Urinary bladder (tissue), 4 donors: ENCODE results near the gene GPATCH2. TPM values are rescaled to one million over a fixed set of nuclear protein-coding genes. Genes with fewer than 3 reads are reported as not detected.
"Not testable (repeated sequence)": the region's sequence is repeated elsewhere in the genome, so short reads cannot be mapped to it uniquely, and the experiment has no call there.

Source experiments
- DNase-seq: peaks from one replicate; pipeline ENCODE4 v3.0.0-alpha.2; 2015; ENCODE audit errors: extremely low spot score
- H3K27ac ChIP-seq: one replicate; pipeline ENCODE4 v1.5.1; 2013; ENCODE audit warnings: low read depth, mild to moderate bottlenecking, moderate library complexity
- H3K36me3 ChIP-seq: one replicate; pipeline ENCODE4 v1.6.1; 2013; ENCODE audit warnings: mild to moderate bottlenecking, moderate library complexity; ENCODE audit not compliant: insufficient read depth
- H3K4me1 ChIP-seq: one replicate; pipeline ENCODE4 v1.6.1; 2013; ENCODE audit warnings: mild to moderate bottlenecking, moderate library complexity; ENCODE audit not compliant: insufficient read depth
- H3K4me3 ChIP-seq: one replicate; pipeline ENCODE4 v1.5.1; 2013; ENCODE audit warnings: low read depth, low read length
- WGBS: extraction: QIAGEN DNeasy Blood & Tissue Kit; methylation state at CpG from one replicate; pipeline ENCODE4 v1.1.7; 2013; 5-methylcytosine and 5-hydroxymethylcytosine counted together
- polyA plus RNA-seq: library from polyadenylated mRNA; stranded (reverse); fragments of 200-250 nt; gene quantifications from one replicate; pipeline ENCODE4 v1.2.3, GENCODE V29; 2013
- total RNA-seq: library from RNA; depleted of rRNA; stranded (reverse); fragments of >200 nt; gene quantifications from one replicate; pipeline ENCODE4 v1.2.3, GENCODE V29; 2014
- donor health status: healthy with polysubstance abuse.
- donor health status: healthy.

The GPATCH2 gene
- total and polyA plus RNA-seq, 2 donors = 5.6 to 54.0 TPM

DNA sequence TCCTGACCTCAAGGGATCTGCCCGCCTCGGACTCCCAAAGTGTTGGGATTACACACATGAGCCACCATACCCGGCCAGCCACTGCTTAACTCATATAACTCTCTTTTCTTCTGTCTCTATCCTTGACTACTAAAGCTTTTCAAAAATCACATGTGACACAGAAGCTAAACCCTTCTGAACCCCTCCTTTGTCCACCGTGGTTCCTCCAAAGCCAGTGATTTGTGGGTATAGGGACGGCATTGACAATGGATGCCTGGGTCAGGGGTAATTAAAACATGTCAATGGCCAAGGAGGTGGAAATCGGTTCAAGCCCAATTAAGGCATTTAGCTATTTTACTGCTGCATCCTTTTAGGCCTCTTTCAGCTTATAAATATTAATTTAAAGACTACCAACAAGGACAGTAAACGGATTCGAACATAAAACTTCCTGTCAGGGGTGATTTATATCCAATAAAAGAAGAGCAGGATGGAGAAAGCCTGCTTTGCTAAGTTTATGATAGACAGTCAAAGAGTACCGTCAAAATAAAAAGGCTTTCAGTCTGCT lies 242.3 kb downstream of the GPATCH2 start:
- H3K36me3 ChIP-seq = no peaks in the 10 kb centered on the region
- H3K27ac ChIP-seq = no peak overlapping the region
- H3K4me3 ChIP-seq = no peak overlapping the region
- no peaks in the 10 kb centered on the region for H3K4me1 ChIP-seq
- WGBS = 66% methylated on average over 9 of the region's 9 CpGs
- DNase-seq = no peak

DNA sequence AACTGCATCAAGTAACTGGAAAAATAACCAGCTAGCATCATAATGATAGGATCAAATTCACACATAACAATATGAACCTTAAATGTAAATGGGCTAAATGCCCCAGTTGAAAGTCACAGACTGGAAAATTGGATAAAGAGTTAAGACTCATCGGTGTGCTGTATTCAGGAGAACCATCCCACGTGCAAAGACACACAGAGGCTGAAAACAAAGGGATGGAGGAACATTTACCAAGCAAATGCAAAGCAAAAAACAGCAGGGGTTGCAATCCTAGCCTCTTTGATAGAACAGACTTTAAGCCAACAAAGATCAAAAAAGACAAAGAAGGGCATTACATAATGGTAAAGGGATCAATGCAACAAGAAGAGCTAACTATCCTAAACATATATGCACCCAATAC lies 249.1 kb downstream of the GPATCH2 start:
- H3K4me3 ChIP-seq, H3K27ac ChIP-seq, H3K36me3 ChIP-seq, DNase-seq, H3K4me1 ChIP-seq: not testable (repeated sequence)
- 36% methylated on average over 2 of the region's 2 CpGs for WGBS

DNA sequence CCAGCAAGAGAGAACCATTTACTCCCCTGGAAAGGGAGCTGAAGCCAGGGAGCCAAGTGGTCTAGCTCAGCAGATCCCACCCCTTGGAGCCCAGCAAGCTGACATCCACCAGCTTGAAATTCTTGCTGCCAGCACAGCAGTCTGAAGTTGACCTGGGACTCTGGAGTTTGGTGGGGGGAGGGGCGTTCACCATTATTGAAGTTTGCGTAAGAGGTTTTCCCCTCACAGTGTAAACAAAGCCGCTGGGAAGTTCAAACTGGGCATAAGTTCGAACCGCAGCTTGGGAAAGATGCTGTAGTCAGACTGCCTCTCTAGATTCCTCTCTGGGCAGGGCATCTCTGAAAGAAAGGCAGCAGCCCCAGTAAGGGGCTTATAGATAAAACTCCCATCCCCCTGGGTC lies 251.1 kb downstream of the GPATCH2 start:
- 61% methylated on average over 5 of the region's 5 CpGs for WGBS
- H3K4me3 ChIP-seq, DNase-seq, H3K36me3 ChIP-seq, H3K27ac ChIP-seq, H3K4me1 ChIP-seq: not testable (repeated sequence)

DNA sequence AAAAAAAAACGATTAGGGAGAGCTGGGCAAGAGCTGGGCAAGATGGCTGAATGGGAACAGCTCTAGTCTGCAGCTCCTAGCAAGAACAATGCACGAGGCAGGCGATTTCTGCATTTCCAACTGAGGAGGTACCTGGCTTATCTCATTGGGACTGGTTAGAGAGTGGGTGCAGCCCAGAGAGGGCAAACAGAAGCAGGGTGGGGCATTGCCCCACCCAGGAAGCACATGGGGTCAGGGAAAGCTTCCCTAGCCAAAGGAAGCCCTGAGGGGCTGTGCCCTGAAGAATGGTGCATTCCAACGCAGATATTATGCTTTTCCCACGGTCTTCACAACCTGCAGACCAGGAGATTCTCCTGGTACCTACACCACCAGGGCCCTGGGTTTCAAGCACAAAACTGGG lies 251.6 kb downstream of the GPATCH2 start:
- H3K36me3 ChIP-seq = no peaks in the 10 kb centered on the region
- H3K4me1 ChIP-seq = no peaks in the 10 kb centered on the region
- H3K4me3 ChIP-seq = no peak overlapping the region
- WGBS = 66% methylated on average over 5 of the region's 5 CpGs
- DNase-seq = no peak
- no peak overlapping the region for H3K27ac ChIP-seq

Other genes with a start within 250 kb of the GPATCH2 start
- 4.7 TPM for gene SPATA17, start 254 bp upstream of the GPATCH2 start, total RNA-seq
- gene SPATA17, start 254 bp upstream of the GPATCH2 start, polyA plus RNA-seq = 0.10 TPM